Measurements from ENCODE around the gene SCRN1.

SCRN1 gene

DNA sequence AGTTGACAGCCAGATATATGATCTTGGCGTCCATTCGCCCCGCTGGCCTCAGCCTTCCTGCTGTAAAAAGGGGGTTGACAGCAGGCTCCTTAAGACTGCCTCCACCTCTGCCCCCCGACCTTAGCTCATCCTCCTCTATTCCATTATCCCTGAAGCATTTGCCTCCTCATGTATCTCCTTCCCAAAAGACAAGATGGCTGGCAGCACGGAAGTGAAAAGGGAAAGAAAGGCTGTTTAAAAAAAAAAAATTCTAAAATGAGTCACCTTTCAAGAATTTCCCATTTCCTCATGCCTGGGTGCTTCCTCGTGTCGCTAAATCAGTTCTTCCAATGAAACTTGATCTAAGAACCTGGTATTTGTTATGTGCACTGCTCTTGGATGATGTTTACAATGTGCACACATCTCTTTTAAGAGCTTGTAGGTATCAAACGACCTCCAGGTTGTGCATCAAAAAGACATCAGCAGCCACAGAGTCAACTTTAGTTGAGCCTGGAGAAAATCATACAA lies 1.7 kb downstream of the SCRN1 start:
- Mint-ChIP-seq H3K4me3 (peak overlapping the region; percentile 74), H3K9me3 (no peaks in the 10 kb centered on the region), H3K27me3 (peaks cover 41% of the 10 kb centered on the region), H3K36me3 (peaks cover 4% of the 10 kb centered on the region), H3K27ac (no peak overlapping the region), H3K4me1 (peaks cover 10% of the 10 kb centered on the region)

DNA sequence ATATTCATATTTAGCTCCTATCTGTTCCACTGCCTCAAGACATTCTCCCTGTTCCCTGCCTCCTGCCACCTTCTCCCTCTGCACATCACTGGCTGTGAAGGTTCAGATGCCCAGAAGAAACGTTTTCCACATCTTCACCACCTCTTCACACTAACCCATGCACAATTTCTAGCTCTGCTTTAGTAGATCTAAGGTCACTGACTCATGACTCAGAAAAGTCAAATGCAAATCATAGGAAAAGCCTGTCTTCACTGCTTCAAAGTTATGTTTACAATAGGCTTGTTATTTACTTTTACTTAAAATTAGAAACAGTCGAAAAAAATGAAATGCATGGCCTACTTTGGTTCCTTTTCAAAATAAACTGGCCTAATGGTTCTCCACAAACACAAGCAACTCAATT lies 2.5 kb downstream of the SCRN1 start:
- Mint-ChIP-seq H3K4me3 (no peak overlapping the region), H3K27ac (no peak overlapping the region), H3K9me3 (no peaks in the 10 kb centered on the region), H3K27me3 (peaks cover 36% of the 10 kb centered on the region), H3K4me1 (peaks cover 10% of the 10 kb centered on the region), H3K36me3 (peaks cover 4% of the 10 kb centered on the region)

DNA sequence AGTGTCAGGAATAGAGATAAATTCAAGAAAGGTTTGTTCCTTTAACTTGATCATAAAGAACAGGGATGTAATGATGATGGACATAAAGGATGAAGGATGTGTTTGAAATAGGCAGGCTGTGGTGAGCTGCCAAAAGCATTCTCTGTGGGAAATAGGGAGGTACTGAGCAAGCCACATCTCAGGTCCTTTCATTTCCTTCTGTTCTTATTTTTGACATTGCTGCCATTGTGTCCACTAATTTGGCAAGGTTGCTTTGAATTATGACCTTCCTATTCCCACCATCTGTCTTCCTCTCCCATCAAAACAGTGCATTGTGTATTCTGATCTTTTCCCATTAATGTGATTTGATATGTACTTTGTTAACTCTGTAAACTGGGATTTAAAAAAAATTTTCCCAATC lies 9.4 kb downstream of the SCRN1 start:
- H3K9me3 Mint-ChIP-seq = no peaks in the 10 kb centered on the region
- peak overlapping the region; percentile 12 for H3K27ac Mint-ChIP-seq
- H3K4me1 Mint-ChIP-seq = no peaks in the 10 kb centered on the region
- no peak overlapping the region for H3K4me3 Mint-ChIP-seq
- H3K27me3 Mint-ChIP-seq = peaks cover 10% of the 10 kb centered on the region
- H3K36me3 Mint-ChIP-seq = peaks cover 1% of the 10 kb centered on the region

DNA sequence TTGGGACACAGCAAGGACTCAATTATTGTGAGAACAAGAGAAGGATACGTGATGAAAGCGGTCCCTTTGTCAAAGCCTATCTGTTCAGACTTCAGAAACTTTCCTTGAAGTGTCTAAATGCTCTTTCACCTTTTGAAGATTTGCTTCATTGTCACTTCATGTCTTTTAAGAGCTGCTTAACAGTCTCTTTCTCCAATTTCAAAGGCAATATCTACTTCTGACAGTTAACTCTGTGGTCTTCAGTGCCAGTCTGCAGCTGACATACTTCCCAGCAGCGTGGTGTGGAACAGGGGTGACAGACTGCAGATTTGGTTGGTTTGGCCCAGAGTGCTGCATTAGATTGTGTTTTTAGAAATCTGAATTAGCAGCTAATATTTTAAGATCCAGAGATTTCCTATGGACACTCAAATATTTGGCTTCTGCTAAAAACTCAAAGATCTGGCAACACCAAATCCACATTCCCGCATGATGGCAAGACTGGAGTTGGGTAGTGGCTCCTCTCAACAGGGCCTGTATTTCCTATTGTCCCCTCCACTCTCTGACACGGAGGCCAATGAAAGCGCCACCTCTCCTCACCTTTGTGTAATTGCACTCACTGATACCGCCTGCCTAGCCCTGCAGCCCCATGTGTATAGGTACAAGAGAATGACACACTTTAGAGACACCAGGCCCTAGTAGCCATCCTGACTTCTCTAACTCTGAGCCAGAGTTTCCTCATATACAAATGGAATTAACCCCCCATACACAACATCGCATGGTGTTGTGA lies 11.5 kb downstream of the SCRN1 start:
- Mint-ChIP-seq H3K9me3 (no peaks in the 10 kb centered on the region), H3K27me3 (peaks cover 7% of the 10 kb centered on the region), H3K4me1 (no peaks in the 10 kb centered on the region), H3K27ac (no peak overlapping the region), H3K4me3 (no peak overlapping the region), H3K36me3 (no peaks in the 10 kb centered on the region)

DNA sequence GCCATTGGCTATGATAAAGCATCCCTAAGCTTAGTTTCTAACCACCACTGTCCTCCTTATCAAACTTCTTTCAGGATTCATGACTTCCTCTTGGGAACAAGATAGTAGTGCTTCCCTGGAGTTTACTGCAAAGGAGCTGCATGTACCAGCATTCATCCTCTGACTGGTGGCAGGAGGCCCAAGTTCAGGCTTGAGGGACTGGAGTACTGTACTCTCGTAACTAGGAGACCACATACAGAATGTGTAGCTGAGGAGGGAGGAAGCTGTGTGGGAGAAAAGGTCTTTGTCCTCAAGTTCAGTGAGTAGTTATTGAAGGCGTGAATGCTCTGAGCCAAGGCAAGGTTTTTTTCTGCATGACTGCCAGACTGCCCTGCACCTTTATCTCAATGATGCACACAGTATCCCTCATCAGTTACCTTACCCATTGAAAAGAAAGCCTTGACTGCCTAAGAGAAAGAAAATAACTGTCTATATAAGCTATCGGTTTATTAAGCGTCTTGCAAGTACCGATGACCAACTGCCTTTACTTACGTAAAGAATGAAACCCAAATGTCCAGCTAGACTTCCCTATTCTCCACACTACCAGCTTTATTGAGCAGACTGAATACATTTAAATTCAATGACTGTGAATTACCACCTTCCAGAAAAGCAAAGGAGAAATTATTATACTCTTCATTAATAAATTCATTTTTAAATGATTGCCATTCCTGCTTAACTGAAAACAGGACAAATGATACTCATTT lies 12.8 kb downstream of the SCRN1 start:
- no peaks in the 10 kb centered on the region for H3K9me3 Mint-ChIP-seq
- no peak overlapping the region for H3K4me3 Mint-ChIP-seq
- peaks cover 7% of the 10 kb centered on the region for H3K27me3 Mint-ChIP-seq
- H3K36me3 Mint-ChIP-seq = no peaks in the 10 kb centered on the region
- no peaks in the 10 kb centered on the region for H3K4me1 Mint-ChIP-seq
- no peak overlapping the region for H3K27ac Mint-ChIP-seq

DNA sequence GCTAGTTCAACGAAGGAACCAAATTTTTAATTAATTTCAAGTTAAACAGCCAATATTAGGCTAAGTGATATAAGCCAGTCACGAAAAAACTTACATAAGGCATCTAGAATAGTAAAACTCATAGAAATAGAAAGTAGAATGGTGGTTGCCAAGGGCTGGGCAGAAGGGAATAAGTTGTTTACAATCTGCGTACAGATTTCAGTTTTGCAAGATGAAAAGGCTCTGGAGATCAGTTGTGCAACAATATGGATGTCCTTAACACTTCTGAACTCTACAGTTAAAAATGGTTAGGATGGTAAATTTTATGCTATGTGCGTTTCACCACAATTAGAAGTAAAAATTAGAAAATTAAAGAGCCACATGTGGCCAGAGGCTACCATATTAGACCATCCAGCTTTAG lies 13.3 kb downstream of the SCRN1 start:
- Mint-ChIP-seq H3K27me3 (peaks cover 7% of the 10 kb centered on the region), H3K9me3 (no peaks in the 10 kb centered on the region), H3K4me1 (no peaks in the 10 kb centered on the region)

DNA sequence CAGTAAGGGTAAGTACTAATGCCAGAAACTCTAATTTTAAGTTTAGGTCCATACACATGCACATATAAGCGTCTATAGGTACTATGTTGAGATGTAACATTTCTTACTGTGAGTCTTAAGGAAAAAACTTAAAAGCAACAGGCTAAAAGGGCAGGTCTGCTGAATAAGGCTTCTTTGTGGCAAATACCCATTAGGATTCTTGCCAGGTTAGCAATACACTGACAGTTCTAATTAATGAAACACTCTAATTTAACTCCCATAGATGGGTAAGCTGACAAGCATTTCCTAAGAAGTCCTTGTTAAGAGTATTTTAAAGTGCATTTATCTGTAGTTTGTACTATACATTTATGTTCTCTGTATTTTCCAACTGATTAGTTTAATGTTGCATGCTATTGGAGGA lies 14.0 kb downstream of the SCRN1 start:
- H3K27me3 Mint-ChIP-seq = peaks cover 7% of the 10 kb centered on the region
- H3K9me3 Mint-ChIP-seq = no peaks in the 10 kb centered on the region
- H3K4me3 Mint-ChIP-seq = no peak overlapping the region
- no peak overlapping the region for H3K27ac Mint-ChIP-seq
- H3K36me3 Mint-ChIP-seq = no peaks in the 10 kb centered on the region
- no peaks in the 10 kb centered on the region for H3K4me1 Mint-ChIP-seq

More for the DNA sequence above, 13.3 kb downstream of the SCRN1 start:
- no peak overlapping the region for H3K27ac Mint-ChIP-seq
- no peak overlapping the region for H3K4me3 Mint-ChIP-seq
- H3K36me3 Mint-ChIP-seq = no peaks in the 10 kb centered on the region

DNA sequence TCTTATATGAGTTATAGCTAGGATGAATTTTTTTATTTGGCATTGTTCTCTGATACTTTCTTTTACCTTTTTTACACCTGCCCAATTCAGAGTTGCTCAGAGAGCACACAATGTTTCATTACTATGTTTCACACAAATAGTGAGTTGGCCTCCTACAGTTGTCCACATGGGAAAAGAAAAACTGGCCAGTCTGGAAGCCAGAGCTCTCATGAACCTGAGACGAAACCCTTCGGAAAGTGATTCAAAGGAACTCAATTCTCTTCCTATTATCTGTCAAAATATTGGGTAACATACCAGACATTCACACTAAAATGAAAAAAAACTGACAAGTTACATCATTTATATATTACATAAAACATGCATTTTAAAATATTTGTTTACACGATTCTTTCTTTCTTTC lies 15.3 kb downstream of the SCRN1 start:
- Mint-ChIP-seq H3K4me1 (no peaks in the 10 kb centered on the region), H3K36me3 (no peaks in the 10 kb centered on the region), H3K9me3 (no peaks in the 10 kb centered on the region), H3K27ac (no peak overlapping the region), H3K27me3 (peaks cover 4% of the 10 kb centered on the region), H3K4me3 (no peak overlapping the region)

DNA sequence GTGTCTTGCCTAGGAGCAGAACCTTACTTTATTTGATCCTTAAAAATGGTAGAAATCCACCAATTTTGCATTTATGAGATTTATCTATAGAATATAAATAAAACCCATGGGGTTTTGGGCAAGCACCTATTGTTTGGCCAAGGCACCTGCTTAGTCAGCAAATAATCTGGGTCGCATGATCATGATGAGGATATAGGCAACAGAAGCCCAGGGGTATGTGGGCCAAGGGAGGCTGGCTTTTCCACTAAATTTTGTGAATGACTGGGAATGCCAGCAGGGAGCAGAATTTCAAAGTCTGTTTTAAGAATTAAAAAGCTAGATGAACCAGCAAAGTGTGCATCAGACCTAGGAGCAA lies 17.3 kb downstream of the SCRN1 start:
- H3K4me3 Mint-ChIP-seq = no peak overlapping the region
- H3K27me3 Mint-ChIP-seq = peaks cover 4% of the 10 kb centered on the region
- H3K36me3 Mint-ChIP-seq = no peaks in the 10 kb centered on the region
- H3K27ac Mint-ChIP-seq = no peak overlapping the region
- H3K4me1 Mint-ChIP-seq = no peaks in the 10 kb centered on the region
- no peaks in the 10 kb centered on the region for H3K9me3 Mint-ChIP-seq

DNA sequence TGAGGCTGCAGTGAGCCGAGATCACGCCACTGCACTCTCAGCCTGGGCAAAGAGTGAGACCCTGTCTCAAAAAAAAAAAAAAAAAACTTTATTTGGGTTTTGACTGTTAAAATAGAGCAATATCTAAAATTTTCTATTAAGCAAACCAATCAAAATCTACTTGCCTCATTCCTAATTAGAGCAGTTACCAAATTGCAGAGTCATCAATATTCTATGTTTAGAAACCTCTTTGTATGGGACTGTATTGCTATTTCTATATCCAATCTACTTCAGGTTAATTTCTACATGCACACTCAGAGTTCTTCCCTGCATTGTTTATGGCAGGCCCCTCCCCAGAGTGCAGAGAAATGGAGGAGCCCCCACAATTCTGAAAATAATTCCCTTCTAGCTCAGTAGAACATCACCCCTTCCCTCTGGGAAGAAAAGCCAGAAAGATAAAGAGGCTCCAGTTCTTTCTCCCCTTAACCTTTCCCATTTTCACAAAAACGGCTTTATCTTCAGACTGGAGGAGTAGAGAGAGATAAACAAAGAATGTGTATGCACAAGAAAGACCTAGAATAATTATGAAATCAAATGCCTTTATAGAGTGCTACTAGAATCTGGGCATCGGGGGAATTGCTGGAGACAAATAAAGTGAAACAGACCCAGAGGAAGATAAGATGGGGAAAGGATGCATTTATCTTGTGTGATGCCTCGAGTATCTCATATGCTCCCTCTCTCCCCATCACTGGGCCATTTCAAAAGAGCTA lies 17.9 kb downstream of the SCRN1 start:
- peaks cover 4% of the 10 kb centered on the region for H3K27me3 Mint-ChIP-seq
- H3K27ac Mint-ChIP-seq = no peak overlapping the region
- H3K4me3 Mint-ChIP-seq = no peak overlapping the region
- H3K36me3 Mint-ChIP-seq = no peaks in the 10 kb centered on the region
- no peaks in the 10 kb centered on the region for H3K4me1 Mint-ChIP-seq
- H3K9me3 Mint-ChIP-seq = no peaks in the 10 kb centered on the region

DNA sequence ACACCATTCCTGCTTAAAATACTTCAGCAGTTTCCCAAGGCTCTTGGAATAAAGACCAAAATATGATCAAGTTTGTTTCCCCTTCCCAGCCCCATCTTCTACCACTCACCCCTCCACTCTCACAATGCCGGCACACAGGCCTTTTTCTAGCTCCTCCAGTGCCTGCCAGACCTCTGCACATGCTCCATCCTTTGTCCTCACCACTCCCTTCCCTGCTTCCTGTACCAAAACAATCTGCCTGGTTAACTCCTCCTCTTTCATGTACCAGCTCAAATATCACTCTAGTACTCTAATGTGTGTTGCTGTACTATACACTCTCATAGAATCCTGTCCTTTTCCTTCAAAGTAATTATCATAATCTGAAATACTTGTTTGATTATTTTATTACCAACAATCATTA lies 19.4 kb downstream of the SCRN1 start:
- Mint-ChIP-seq H3K36me3 (no peaks in the 10 kb centered on the region), H3K27me3 (peaks cover 4% of the 10 kb centered on the region), H3K9me3 (no peaks in the 10 kb centered on the region), H3K27ac (no peak overlapping the region), H3K4me1 (no peaks in the 10 kb centered on the region), H3K4me3 (no peak overlapping the region)

DNA sequence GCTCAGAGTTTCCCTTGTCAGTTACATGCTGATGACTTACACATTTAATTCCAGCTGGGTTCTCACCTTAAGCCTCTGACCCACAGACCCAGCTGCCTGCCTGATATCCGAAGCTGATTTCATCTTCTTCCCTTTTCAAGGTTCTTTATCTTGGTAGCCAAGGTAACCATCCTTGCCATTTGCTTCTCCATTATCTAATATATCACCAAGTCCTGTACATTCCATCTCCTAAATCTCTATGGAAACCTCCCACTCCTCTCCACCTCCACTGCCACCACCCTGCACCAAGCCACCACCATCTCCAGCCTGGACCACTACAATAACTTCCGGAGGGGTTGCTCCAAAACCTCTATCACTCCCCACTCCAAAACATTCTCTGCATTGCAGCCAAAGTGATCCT lies 19.9 kb downstream of the SCRN1 start:
- no peaks in the 10 kb centered on the region for H3K4me1 Mint-ChIP-seq
- no peak overlapping the region for H3K27ac Mint-ChIP-seq
- peaks cover 4% of the 10 kb centered on the region for H3K27me3 Mint-ChIP-seq
- no peaks in the 10 kb centered on the region for H3K36me3 Mint-ChIP-seq
- no peaks in the 10 kb centered on the region for H3K9me3 Mint-ChIP-seq
- H3K4me3 Mint-ChIP-seq = no peak overlapping the region

DNA sequence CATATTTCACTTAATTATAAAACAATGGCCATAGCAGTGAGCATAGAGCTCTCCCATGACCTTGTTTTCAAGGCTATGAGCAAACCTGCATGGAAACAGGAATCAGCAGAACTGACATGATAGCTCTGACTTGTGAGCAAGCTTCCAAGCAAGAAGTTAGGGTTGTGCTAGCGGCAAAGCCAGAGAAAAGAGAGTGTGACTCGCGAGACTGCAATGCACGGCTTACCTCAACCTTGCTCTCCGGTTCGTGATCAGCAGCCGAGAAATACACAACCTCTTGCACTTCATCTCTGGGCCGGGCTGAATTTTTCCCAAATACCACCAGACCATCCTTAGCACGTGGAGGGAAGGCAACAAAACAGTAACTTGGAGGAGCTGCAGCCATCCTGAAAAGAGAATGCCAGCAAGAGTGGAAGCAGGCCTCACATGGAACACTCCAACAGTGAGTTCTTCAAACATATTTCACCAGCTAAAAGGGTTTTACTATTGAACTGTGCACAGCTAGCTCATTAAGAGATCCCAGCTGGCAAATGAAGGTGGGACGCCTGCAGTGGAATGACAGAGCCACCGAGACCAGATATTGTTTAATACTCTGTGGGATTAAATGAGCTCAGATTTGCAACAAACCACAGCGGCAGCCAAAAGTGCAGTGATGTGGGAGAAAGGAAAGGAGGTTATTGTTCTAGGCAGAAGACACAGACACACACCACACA lies 20.8 kb downstream of the SCRN1 start:
- H3K27ac Mint-ChIP-seq = no peak overlapping the region
- no peaks in the 10 kb centered on the region for H3K36me3 Mint-ChIP-seq
- H3K27me3 Mint-ChIP-seq = peaks cover 4% of the 10 kb centered on the region
- H3K9me3 Mint-ChIP-seq = no peaks in the 10 kb centered on the region
- no peak overlapping the region for H3K4me3 Mint-ChIP-seq
- no peaks in the 10 kb centered on the region for H3K4me1 Mint-ChIP-seq

DNA sequence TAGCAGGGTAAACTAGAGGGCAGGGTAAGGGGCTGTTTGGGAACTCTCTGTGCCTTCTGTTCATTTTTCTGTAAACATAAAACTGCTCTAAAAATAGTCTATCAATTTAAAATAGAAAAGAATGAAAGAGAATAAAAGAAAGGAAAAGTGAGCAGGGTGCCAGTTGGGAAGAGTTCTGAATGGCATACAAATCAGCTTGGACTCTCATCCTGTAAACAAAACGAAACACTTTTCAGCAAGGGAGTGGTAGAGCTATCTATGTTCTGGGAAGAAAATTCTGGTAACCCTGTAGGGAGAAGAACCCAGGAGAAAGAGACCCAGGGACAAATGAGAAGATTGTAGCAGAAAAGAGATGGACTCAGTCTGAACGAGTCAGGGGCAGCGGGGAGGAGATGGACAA lies 24.6 kb downstream of the SCRN1 start:
- Mint-ChIP-seq H3K4me1 (no peaks in the 10 kb centered on the region), H3K27ac (no peak overlapping the region), H3K36me3 (no peaks in the 10 kb centered on the region), H3K9me3 (no peaks in the 10 kb centered on the region), H3K4me3 (no peak overlapping the region), H3K27me3 (peaks cover 1% of the 10 kb centered on the region)

DNA sequence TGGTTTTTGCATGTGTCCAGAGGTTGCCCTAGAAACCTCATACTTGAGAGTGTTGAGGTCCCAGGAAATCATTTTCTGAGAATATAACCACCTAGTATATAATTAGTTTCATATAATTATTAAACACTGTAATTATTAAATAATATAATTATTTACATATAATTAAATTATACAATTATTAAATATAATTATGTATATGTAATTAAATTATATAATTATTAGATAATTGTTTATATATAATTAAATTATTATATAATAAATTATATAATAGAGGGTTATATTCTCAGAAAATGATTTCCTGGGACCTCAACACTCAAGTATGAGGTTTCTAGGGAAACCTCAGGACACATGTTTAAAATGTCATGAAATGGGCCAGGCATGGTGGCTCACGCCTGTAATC lies 27.6 kb downstream of the SCRN1 start:
- no peaks in the 10 kb centered on the region for H3K36me3 Mint-ChIP-seq
- H3K27me3 Mint-ChIP-seq = peaks cover 3% of the 10 kb centered on the region
- H3K27ac Mint-ChIP-seq = no peak overlapping the region
- no peak overlapping the region for H3K4me3 Mint-ChIP-seq
- H3K9me3 Mint-ChIP-seq = no peaks in the 10 kb centered on the region
- H3K4me1 Mint-ChIP-seq = no peaks in the 10 kb centered on the region

All from activated naive CD4-positive, alpha-beta T cell treated with anti-CD3 and anti-CD28 coated beads, Interleukin-2, amount 50 U/mL, for 24 hours (primary cell).